OCI-LY1 (cell line): ENCODE results near the gene ROBO4.

ENCODE experiments used
- H2AFZ ChIP-seq: fragments of 200-600 bp; sonication (generic), shearing (Covaris generic); 2 replicates; pipeline ENCODE4 v1.6.0; 2014; ENCODE audit warnings: antibody characterized with exemption, mild to moderate bottlenecking, low read length
- H3F3A ChIP-seq: fragments of 200-600 bp; sonication (generic), shearing (Covaris generic); 2 replicates; pipeline ENCODE4 v1.6.0; 2014; ENCODE audit warnings: mild to moderate bottlenecking, antibody characterized with exemption, low read length, moderate library complexity; ENCODE audit not compliant: insufficient read depth
- H3K27ac ChIP-seq: fragments of 200-600 bp; sonication (generic); 2 replicates; pipeline ENCODE4 v1.5.1; 2014; ENCODE audit warnings: low read length, mixed run types, mild to moderate bottlenecking, low read depth; ENCODE audit not compliant: poor library complexity, severe bottlenecking
- H3K27me3 ChIP-seq: fragments of 200-600 bp; sonication (generic); 2 replicates; pipeline ENCODE4 v1.6.0; 2014; ENCODE audit warnings: antibody characterized with exemption, mild to moderate bottlenecking, low read length, moderate library complexity; ENCODE audit not compliant: insufficient read depth
- H3K36me3 ChIP-seq: fragments of 200-600 bp; sonication (generic); 2 replicates; pipeline ENCODE4 v1.6.1; 2014; ENCODE audit warnings: mild to moderate bottlenecking, antibody characterized with exemption, low read length, moderate library complexity, mixed read lengths; ENCODE audit not compliant: insufficient read depth
- H3K4me1 ChIP-seq: fragments of 200-600 bp; sonication (generic); 2 replicates; pipeline ENCODE4 v1.5.1; 2014; ENCODE audit warnings: mild to moderate bottlenecking, low read length, moderate library complexity; ENCODE audit not compliant: insufficient read depth, severe bottlenecking
- H3K4me2 ChIP-seq: fragments of 200-600 bp; sonication (generic), shearing (Covaris generic); 2 replicates; pipeline ENCODE4 v1.6.1; 2014; ENCODE audit warnings: low read length
- H3K4me3 ChIP-seq: fragments of 200-600 bp; sonication (generic); 2 replicates; pipeline ENCODE4 v1.5.1; 2014; ENCODE audit warnings: low read length, low read depth, mild to moderate bottlenecking, mixed read lengths; ENCODE audit not compliant: poor library complexity, severe bottlenecking
- H3K79me2 ChIP-seq: fragments of 200-600 bp; shearing (Covaris generic); 2 replicates; pipeline ENCODE4 v1.6.1; 2016; ENCODE audit warnings: mixed run types, low read length, mixed read lengths; ENCODE audit not compliant: insufficient read depth
- H3K9ac ChIP-seq: fragments of 200-600 bp; sonication (generic), shearing (Covaris generic); 2 replicates; pipeline ENCODE4 v1.6.1; 2014; ENCODE audit warnings: mild to moderate bottlenecking, low read length, mixed read lengths
- H3K9me2 ChIP-seq: fragments of 200-600 bp; sonication (generic), shearing (Covaris generic); 2 replicates; pipeline ENCODE4 v1.6.1; 2014; ENCODE audit warnings: low read depth, mild to moderate bottlenecking, low read length, mixed read lengths
- H3K9me3 ChIP-seq: fragments of 200-600 bp; shearing (Covaris generic); 2 replicates; pipeline ENCODE4 v1.6.1; 2014; ENCODE audit warnings: low read length, mixed read lengths
- H4K20me1 ChIP-seq: fragments of 200-600 bp; sonication (generic), shearing (Covaris generic); 2 replicates; pipeline ENCODE4 v1.6.0; 2016; ENCODE audit warnings: mild to moderate bottlenecking, low read length; ENCODE audit not compliant: insufficient read depth
- EZH2 ChIP-seq: fragments of 200-600 bp; sonication (generic), shearing (Covaris generic); IDR thresholded peaks from 2 replicates; pipeline ENCODE4 v1.8.0; 2017; ENCODE audit warnings: borderline replicate concordance, mixed run types, mild to moderate bottlenecking, antibody characterized with exemption, low read length, moderate library complexity, mixed read lengths
- TF ChIP-seq, protein P1 (sequence below): fragments of 200-600 bp; sonication (generic), shearing (Covaris generic); IDR thresholded peaks from 2 replicates; pipeline ENCODE4 v1.5.1; 2017; ENCODE audit warnings: mild to moderate bottlenecking, antibody characterized with exemption, low read length, moderate library complexity, mixed read lengths

The ROBO4 gene

DNA sequence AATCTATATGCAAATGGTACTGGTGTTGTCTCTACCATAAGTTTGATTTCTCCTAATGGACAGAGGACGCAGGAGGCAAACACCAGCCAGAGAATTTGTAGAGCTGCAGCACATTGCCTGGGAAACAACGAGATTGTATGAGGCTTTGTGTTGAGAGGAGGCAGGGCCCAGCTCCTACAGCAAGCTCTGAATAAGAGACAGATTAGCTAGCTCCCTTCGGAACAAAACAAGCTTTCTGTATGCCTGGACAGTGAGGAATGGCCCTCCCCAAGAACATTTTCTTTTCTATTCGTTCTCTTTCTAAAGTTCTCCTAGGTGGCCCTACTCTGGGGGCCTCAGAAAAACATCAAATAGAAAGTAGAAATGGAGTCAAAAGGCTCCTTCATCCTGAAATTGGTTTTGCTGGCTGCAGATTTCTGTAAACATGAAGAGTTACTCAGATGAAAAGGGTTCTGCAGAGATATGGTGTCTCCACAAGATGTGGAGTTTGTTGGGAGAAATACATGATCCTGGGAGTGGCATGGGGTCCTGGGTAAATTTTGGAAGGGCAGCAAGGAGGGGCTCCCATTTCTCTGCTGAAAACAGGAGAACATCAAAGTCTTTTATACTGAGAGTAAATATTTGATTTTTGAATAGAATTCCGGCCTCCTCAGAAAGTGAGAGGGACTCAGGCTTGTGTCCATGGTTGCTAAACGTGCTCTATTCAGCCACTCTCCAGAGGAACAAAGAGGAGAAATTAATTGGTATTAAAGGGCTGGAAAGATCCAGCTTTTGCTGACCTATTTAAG, 45.0 kb upstream of the ROBO4 start:
- H3K79me2 ChIP-seq: no peaks in the 10 kb centered on the region
- no peaks in the 10 kb centered on the region for H3K4me1 ChIP-seq
- H3K9ac ChIP-seq: no peak overlapping the region
- no peaks in the 10 kb centered on the region for H3K9me2 ChIP-seq
- no peak overlapping the region for H3K27ac ChIP-seq
- H3K27me3 ChIP-seq: no peaks in the 10 kb centered on the region
- H3K4me2 ChIP-seq: no peak overlapping the region
- no peak overlapping the region for H3K4me3 ChIP-seq
- no peaks in the 10 kb centered on the region for H3K36me3 ChIP-seq
- H2AFZ ChIP-seq: no peak overlapping the region
- no peaks in the 10 kb centered on the region for H3K9me3 ChIP-seq
- no peaks in the 10 kb centered on the region for H3F3A ChIP-seq
- no peaks in the 10 kb centered on the region for H4K20me1 ChIP-seq
- TF ChIP-seq EZH2: no peak
- TF ChIP-seq, protein P1, sequence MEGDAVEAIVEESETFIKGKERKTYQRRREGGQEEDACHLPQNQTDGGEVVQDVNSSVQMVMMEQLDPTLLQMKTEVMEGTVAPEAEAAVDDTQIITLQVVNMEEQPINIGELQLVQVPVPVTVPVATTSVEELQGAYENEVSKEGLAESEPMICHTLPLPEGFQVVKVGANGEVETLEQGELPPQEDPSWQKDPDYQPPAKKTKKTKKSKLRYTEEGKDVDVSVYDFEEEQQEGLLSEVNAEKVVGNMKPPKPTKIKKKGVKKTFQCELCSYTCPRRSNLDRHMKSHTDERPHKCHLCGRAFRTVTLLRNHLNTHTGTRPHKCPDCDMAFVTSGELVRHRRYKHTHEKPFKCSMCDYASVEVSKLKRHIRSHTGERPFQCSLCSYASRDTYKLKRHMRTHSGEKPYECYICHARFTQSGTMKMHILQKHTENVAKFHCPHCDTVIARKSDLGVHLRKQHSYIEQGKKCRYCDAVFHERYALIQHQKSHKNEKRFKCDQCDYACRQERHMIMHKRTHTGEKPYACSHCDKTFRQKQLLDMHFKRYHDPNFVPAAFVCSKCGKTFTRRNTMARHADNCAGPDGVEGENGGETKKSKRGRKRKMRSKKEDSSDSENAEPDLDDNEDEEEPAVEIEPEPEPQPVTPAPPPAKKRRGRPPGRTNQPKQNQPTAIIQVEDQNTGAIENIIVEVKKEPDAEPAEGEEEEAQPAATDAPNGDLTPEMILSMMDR: no peak

DNA sequence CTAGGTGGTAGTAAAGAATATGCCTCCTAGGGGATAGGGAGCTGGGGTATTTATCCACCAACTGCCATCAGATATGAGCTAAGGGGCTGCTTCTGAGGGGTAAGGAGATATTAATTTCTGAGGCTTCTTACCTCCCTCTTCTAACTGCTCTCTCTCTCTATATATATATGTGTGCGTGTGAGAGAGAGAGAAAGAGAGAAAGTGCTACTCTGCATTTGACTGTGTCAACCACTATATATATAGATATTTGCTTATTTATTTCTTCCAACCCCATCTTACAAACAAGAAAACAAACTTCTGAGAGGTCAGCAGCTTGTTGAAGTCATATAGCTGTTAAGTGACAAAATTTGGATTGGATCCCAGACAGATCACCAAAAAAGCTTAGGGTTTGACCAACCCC, 44.0 kb upstream of the ROBO4 start:
- no peak for TF ChIP-seq EZH2
- TF ChIP-seq, protein P1: no peak

DNA sequence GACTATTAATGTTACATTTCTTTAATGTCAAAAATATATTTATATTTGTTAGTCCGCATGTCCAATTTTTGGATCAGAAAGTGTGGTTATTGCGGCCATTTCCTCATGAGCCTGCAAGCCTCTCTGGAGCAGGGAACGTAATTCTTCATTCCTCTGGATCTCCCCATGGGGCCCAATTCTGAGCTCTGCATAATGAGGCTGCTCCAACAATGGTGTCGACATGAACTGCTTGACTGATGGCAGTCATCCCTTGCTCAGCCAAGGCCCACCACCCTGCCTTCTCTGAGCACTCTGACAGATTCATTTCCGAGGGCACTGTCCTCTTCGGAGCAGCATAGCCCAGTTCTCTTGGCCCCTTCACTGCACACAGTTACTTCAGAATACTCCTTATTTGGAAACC, 41.3 kb upstream of the ROBO4 start:
- TF ChIP-seq EZH2: no peak
- TF ChIP-seq, protein P1: no peak
- Histone ChIP-seq H3K4me3 (no peak overlapping the region), H3K27ac (no peak overlapping the region), H3K9me3 (no peaks in the 10 kb centered on the region), H3K9me2 (no peaks in the 10 kb centered on the region), H2AFZ (no peak overlapping the region), H3K9ac (no peak overlapping the region), H3K36me3 (no peaks in the 10 kb centered on the region), H3K4me1 (no peaks in the 10 kb centered on the region), H4K20me1 (no peaks in the 10 kb centered on the region), H3K79me2 (no peaks in the 10 kb centered on the region), H3K27me3 (no peaks in the 10 kb centered on the region), H3F3A (no peaks in the 10 kb centered on the region), H3K4me2 (no peak overlapping the region)

More for the DNA sequence above, 44.0 kb upstream of the ROBO4 start:
- H4K20me1 ChIP-seq: no peaks in the 10 kb centered on the region
- no peaks in the 10 kb centered on the region for H3K4me1 ChIP-seq
- no peaks in the 10 kb centered on the region for H3K9me2 ChIP-seq
- H3K79me2 ChIP-seq: no peaks in the 10 kb centered on the region
- no peaks in the 10 kb centered on the region for H3K27me3 ChIP-seq
- H3F3A ChIP-seq: no peaks in the 10 kb centered on the region
- H3K4me2 ChIP-seq: no peak overlapping the region
- H3K9ac ChIP-seq: no peak overlapping the region
- H3K36me3 ChIP-seq: no peaks in the 10 kb centered on the region
- H3K27ac ChIP-seq: no peak overlapping the region
- H2AFZ ChIP-seq: no peak overlapping the region
- H3K9me3 ChIP-seq: no peaks in the 10 kb centered on the region
- H3K4me3 ChIP-seq: no peak overlapping the region
